Peyer's patch (tissue), 4 donors: ENCODE measurements around the gene TM9SF4.

Experiments
- CTCF ChIP-seq, 6 experiments: fragments of 450-650 bp in 4 of 6; fragments of 200-600 bp in 2 of 6; sonication (generic) in 1 of 6; IDR thresholded peaks; one replicate each; pipeline ENCODE4 v1.5.1; 2017 to 2019; ENCODE audit warnings: antibody characterized with exemption in 6 of 6, mild to moderate bottlenecking in 3 of 6, moderate library complexity in 1 of 6
- POLR2A ChIP-seq, 2 donors: fragments of 450-650 bp; IDR thresholded peaks; one replicate each; pipeline ENCODE4 v1.5.1; 2017; ENCODE audit warnings: antibody characterized with exemption in 2 of 2, mild to moderate bottlenecking in 2 of 2, moderate library complexity in 2 of 2

- TF ChIP-seq CTCF (IDR thresholded peaks at IDR 0.05) = no peak
- no peak for TF ChIP-seq POLR2A (IDR thresholded peaks at IDR 0.05)
Measured at GRCh38 chr20:32110727-32111126, 1.2 kb downstream of the TM9SF4 start.
